HL-60 (cell line): ENCODE results near the gene SYNM.

Experiments used
- DNase-seq, 2 experiments: peaks; one replicate each; pipeline ENCODE4 v3.0.0-alpha.2; 2010 to 2020; ENCODE audit warnings: low read depth in 1 of 2, low spot score in 1 of 2
- H3K27ac ChIP-seq: fragments of 250-450 bp; sonication (Bioruptor Pico); replicated peaks from 2 replicates; pipeline ENCODE4 v1.5.1; 2020; ENCODE audit warnings: mild to moderate bottlenecking, moderate library complexity
- H3K27me3 ChIP-seq: fragments of 250-450 bp; sonication (Bioruptor Pico); 2 replicates; pipeline ENCODE4 v1.5.1; 2021; ENCODE audit warnings: mild to moderate bottlenecking, moderate library complexity; ENCODE audit not compliant: insufficient read depth, poor library complexity, severe bottlenecking
- H3K4me3 ChIP-seq: replicated peaks from 2 replicates; pipeline ENCODE4 v1.5.1; 2011; ENCODE audit warnings: mild to moderate bottlenecking, control low read depth, low read length; ENCODE audit not compliant: insufficient read depth
- CTCF ChIP-seq: IDR thresholded peaks from one replicate; pipeline ENCODE4 v1.5.1; 2011; ENCODE audit warnings: low read length, control low read depth, inconsistent platforms; ENCODE audit not compliant: insufficient read depth
- GABPA ChIP-seq: IDR thresholded peaks from 2 replicates; pipeline ENCODE4 v1.6.1; 2012; ENCODE audit warnings: low read depth
- POLR2AphosphoS5 ChIP-seq: IDR thresholded peaks from 2 replicates; pipeline ENCODE4 v1.6.1; 2012; ENCODE audit warnings: low read depth
- SPI1 ChIP-seq: IDR thresholded peaks from 2 replicates; pipeline ENCODE4 v1.6.1; 2012; ENCODE audit warnings: low read depth, mild to moderate bottlenecking, borderline replicate concordance
- TF ChIP-seq, protein P1 (sequence below): IDR thresholded peaks from 2 replicates; pipeline ENCODE4 v1.6.1; 2012; ENCODE audit warnings: low read depth; ENCODE audit not compliant: insufficient replicate concordance

Gene SYNM

GRCh38 chr15:99145778-99146177, 40.9 kb downstream of the SYNM start:
- no peak overlapping the region for H3K4me3 ChIP-seq
- no peak overlapping the region for H3K27ac ChIP-seq
- no peak for DNase-seq
- H3K27me3 ChIP-seq: no peaks in the 10 kb centered on the region
- TF ChIP-seq, protein P1, sequence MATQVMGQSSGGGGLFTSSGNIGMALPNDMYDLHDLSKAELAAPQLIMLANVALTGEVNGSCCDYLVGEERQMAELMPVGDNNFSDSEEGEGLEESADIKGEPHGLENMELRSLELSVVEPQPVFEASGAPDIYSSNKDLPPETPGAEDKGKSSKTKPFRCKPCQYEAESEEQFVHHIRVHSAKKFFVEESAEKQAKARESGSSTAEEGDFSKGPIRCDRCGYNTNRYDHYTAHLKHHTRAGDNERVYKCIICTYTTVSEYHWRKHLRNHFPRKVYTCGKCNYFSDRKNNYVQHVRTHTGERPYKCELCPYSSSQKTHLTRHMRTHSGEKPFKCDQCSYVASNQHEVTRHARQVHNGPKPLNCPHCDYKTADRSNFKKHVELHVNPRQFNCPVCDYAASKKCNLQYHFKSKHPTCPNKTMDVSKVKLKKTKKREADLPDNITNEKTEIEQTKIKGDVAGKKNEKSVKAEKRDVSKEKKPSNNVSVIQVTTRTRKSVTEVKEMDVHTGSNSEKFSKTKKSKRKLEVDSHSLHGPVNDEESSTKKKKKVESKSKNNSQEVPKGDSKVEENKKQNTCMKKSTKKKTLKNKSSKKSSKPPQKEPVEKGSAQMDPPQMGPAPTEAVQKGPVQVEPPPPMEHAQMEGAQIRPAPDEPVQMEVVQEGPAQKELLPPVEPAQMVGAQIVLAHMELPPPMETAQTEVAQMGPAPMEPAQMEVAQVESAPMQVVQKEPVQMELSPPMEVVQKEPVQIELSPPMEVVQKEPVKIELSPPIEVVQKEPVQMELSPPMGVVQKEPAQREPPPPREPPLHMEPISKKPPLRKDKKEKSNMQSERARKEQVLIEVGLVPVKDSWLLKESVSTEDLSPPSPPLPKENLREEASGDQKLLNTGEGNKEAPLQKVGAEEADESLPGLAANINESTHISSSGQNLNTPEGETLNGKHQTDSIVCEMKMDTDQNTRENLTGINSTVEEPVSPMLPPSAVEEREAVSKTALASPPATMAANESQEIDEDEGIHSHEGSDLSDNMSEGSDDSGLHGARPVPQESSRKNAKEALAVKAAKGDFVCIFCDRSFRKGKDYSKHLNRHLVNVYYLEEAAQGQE: no peak
- TF ChIP-seq POLR2AphosphoS5 (no peak), SPI1 (no peak), CTCF (no peak), GABPA (no peak)

- Histone ChIP-seq H3K4me3 (no peak overlapping the region), H3K27ac (no peak overlapping the region), H3K27me3 (no peaks in the 10 kb centered on the region)
- DNase-seq: no peak
- TF ChIP-seq GABPA (no peak), POLR2AphosphoS5 (no peak), CTCF (no peak)
Measured at GRCh38 chr15:99146661-99147060, 41.8 kb downstream of the SYNM start.

DNA sequence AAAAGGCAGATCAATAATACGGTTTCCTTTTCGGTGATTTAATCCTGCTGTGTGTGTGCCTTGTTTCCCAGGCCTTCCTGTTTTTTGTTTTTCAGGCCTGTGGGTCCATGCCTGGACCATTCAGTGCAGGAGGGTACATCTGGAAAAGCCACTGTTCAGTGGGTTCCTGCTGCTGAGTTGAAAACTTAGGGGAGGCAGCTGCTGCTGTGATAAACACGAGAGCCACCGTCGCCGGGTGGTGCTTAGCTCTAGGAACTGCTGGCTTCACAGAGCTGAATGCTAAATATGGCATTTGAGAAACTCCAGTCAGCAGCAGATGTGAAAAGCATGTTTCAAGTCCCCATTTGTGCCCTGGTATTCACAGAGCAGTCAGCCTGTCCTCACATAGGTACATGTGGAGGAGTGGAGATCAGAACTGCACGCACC, 44.0 kb downstream of the SYNM start:
- no peak overlapping the region for H3K27ac ChIP-seq
- no peaks in the 10 kb centered on the region for H3K27me3 ChIP-seq
- no peak for DNase-seq
- TF ChIP-seq, protein P1: no peak
- TF ChIP-seq GABPA (no peak), CTCF (no peak), POLR2AphosphoS5 (no peak), SPI1 (no peak)
- no peak overlapping the region for H3K4me3 ChIP-seq

- TF ChIP-seq CTCF (no peak), GABPA (no peak), SPI1 (no peak), POLR2AphosphoS5 (no peak)
- TF ChIP-seq, protein P1: no peak
- H3K27me3 ChIP-seq: no peaks in the 10 kb centered on the region
- no peak overlapping the region for H3K27ac ChIP-seq
- no peak for DNase-seq
- H3K4me3 ChIP-seq: no peak overlapping the region
Measured at GRCh38 chr15:99149366-99149765, 44.5 kb downstream of the SYNM start.
